K562 (cell line): Measurements from ENCODE around the gene ARPC4. TPM values are rescaled to one million over a fixed set of nuclear protein-coding genes. Genes with fewer than 3 reads are reported as not detected.

ENCODE experiments used
- CXXC5 ChIP-seq: fragments of 250-450 bp; sonication (Bioruptor Pico); IDR thresholded peaks from 2 replicates; pipeline ENCODE4 v1.8.0; 2022; ENCODE audit warnings: inconsistent platforms, mild to moderate bottlenecking, moderate library complexity
- FOXK2 ChIP-seq, 2 experiments: fragments of 450-650 bp; IDR thresholded peaks in 1 of 2; conservative IDR thresholded peaks in 1 of 2; 2 replicates each; pipeline ENCODE4 v1.6.1; 2016; ENCODE audit warnings: low read depth in 2 of 2, mild to moderate bottlenecking in 1 of 2
- GTF2A2 ChIP-seq: IDR thresholded peaks from 2 replicates; pipeline ENCODE4 v1.6.1; 2016; ENCODE audit warnings: mild to moderate bottlenecking, missing genetic modification characterization, missing compliant biosample characterization
- MYC ChIP-seq, 2 experiments: fragments of 250-450 bp in 1 of 2; sonication (Bioruptor Pico) in 1 of 2; IDR thresholded peaks; 2 replicates each; pipeline versions ENCODE4 v1.5.1 to v1.6.1; 2012 to 2021; ENCODE audit warnings: low read depth in 2 of 2, borderline replicate concordance in 1 of 2, improper control_type of control experiment in 1 of 2, low read length in 1 of 2, mild to moderate bottlenecking in 1 of 2, moderate library complexity in 1 of 2
- OTX1 ChIP-seq: fragments of 450-650 bp; formaldehyde crosslinking; IDR thresholded peaks from 2 replicates; pipeline ENCODE4 v1.4.0; 2022; ENCODE audit warnings: mild to moderate bottlenecking
- SRSF9 ChIP-seq: fragments of 200-400 bp; formaldehyde crosslinking; IDR thresholded peaks from 2 replicates; pipeline ENCODE4 v1.6.1; 2017; ENCODE audit warnings: low read depth, low read length, borderline replicate concordance
- ZNF165 ChIP-seq: fragments of 250-450 bp; sonication (Bioruptor Pico); IDR thresholded peaks from 2 replicates; pipeline ENCODE4 v1.4.0; 2020; ENCODE audit warnings: borderline replicate concordance
- polyA plus RNA-seq, 8 experiments: library from polyadenylated mRNA; depleted of rRNA in 4 of 8; stranded (reverse) in 5 of 8; unstranded in 3 of 8; fragments of >200 nt; fragmentation: Nextera tagmentation in 2 of 8; fragmentation: Illumina TruSeq in 1 of 8; extraction: Ambion mirVana in 2 of 8; extraction: Trizol in 1 of 8; gene quantifications; 2 replicates each; pipeline versions ENCODE4 v1.2.1 to v1.2.3, GENCODE V29; 2011 to 2014; ENCODE audit warnings: inconsistent platforms in 1 of 8, missing spikeins in 1 of 8
- total RNA-seq, 7 experiments: library from RNA; depleted of rRNA in 6 of 7; stranded (reverse); fragments of >200 nt in 6 of 7; fragmentation: Illumina TruSeq in 2 of 7; extraction: Trizol in 2 of 7; gene quantifications; 2 replicates each; pipeline versions ENCODE4 v1.2.1 to v1.2.3, GENCODE V29; 2011 to 2021; ENCODE audit warnings: low replicate concordance in 1 of 7
- TF ChIP-seq, protein P1 (sequence below): fragments of 150-350 bp; IDR thresholded peaks from 2 replicates; pipeline ENCODE4 v1.6.1; 2014; ENCODE audit warnings: low read depth, mild to moderate bottlenecking, low read length, borderline replicate concordance
- TF ChIP-seq, protein P2 (sequence below): fragments of 250-450 bp; sonication (Bioruptor Pico); IDR thresholded peaks from 2 replicates; pipeline ENCODE4 v1.4.0; 2020; ENCODE audit warnings: borderline replicate concordance
- TF ChIP-seq, protein P3 (sequence below): fragments of 450-650 bp; IDR thresholded peaks from 2 replicates; pipeline ENCODE4 v1.6.1; 2016; ENCODE audit warnings: borderline replicate concordance
- TF ChIP-seq, protein P4 (sequence below), 2 experiments: fragments of 450-650 bp; formaldehyde crosslinking in 1 of 2; IDR thresholded peaks; 2 replicates each; pipeline versions ENCODE4 v1.4.0 to v1.6.1; 2014 to 2020; ENCODE audit warnings: mild to moderate bottlenecking in 2 of 2, borderline replicate concordance in 1 of 2, low read depth in 1 of 2

The ARPC4 gene
- total and polyA plus RNA-seq, 9 of the 15 experiments (the other 6 are each of a cell fraction or from before 2014, with no cell fraction given) = 20.1 to 153 (median 119) TPM

- TF ChIP-seq GTF2A2 (tag) = no peak
- no peak for TF ChIP-seq OTX1
- TF ChIP-seq, protein P1, sequence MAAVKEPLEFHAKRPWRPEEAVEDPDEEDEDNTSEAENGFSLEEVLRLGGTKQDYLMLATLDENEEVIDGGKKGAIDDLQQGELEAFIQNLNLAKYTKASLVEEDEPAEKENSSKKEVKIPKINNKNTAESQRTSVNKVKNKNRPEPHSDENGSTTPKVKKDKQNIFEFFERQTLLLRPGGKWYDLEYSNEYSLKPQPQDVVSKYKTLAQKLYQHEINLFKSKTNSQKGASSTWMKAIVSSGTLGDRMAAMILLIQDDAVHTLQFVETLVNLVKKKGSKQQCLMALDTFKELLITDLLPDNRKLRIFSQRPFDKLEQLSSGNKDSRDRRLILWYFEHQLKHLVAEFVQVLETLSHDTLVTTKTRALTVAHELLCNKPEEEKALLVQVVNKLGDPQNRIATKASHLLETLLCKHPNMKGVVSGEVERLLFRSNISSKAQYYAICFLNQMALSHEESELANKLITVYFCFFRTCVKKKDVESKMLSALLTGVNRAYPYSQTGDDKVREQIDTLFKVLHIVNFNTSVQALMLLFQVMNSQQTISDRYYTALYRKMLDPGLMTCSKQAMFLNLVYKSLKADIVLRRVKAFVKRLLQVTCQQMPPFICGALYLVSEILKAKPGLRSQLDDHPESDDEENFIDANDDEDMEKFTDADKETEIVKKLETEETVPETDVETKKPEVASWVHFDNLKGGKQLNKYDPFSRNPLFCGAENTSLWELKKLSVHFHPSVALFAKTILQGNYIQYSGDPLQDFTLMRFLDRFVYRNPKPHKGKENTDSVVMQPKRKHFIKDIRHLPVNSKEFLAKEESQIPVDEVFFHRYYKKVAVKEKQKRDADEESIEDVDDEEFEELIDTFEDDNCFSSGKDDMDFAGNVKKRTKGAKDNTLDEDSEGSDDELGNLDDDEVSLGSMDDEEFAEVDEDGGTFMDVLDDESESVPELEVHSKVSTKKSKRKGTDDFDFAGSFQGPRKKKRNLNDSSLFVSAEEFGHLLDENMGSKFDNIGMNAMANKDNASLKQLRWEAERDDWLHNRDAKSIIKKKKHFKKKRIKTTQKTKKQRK = no peak
- peak in 1 of 2 experiments; percentile 34; a peak in 1 of 4 replicates for TF ChIP-seq FOXK2 (conservative IDR thresholded peaks at IDR 0.05 in 1 of 2, IDR thresholded peaks at IDR 0.05 in 1 of 2; ENCODE audit: low read depth in 2 of 2)
- TF ChIP-seq, protein P2, sequence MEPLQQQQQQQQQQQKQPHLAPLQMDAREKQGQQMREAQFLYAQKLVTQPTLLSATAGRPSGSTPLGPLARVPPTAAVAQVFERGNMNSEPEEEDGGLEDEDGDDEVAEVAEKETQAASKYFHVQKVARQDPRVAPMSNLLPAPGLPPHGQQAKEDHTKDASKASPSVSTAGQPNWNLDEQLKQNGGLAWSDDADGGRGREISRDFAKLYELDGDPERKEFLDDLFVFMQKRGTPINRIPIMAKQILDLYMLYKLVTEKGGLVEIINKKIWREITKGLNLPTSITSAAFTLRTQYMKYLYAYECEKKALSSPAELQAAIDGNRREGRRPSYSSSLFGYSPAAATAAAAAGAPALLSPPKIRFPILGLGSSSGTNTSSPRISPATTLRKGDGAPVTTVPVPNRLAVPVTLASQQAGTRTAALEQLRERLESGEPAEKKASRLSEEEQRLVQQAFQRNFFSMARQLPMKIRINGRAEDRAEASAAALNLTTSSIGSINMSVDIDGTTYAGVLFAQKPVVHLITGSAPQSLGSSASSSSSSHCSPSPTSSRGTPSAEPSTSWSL = no peak
- no peak for TF ChIP-seq SRSF9
- TF ChIP-seq, protein P3, sequence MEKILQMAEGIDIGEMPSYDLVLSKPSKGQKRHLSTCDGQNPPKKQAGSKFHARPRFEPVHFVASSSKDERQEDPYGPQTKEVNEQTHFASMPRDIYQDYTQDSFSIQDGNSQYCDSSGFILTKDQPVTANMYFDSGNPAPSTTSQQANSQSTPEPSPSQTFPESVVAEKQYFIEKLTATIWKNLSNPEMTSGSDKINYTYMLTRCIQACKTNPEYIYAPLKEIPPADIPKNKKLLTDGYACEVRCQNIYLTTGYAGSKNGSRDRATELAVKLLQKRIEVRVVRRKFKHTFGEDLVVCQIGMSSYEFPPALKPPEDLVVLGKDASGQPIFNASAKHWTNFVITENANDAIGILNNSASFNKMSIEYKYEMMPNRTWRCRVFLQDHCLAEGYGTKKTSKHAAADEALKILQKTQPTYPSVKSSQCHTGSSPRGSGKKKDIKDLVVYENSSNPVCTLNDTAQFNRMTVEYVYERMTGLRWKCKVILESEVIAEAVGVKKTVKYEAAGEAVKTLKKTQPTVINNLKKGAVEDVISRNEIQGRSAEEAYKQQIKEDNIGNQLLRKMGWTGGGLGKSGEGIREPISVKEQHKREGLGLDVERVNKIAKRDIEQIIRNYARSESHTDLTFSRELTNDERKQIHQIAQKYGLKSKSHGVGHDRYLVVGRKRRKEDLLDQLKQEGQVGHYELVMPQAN = no peak
- TF ChIP-seq CXXC5 (CRISPR knock-in tag) = peak; percentile 35; the same call in 1 of the 2 replicates
- TF ChIP-seq, protein P4, sequence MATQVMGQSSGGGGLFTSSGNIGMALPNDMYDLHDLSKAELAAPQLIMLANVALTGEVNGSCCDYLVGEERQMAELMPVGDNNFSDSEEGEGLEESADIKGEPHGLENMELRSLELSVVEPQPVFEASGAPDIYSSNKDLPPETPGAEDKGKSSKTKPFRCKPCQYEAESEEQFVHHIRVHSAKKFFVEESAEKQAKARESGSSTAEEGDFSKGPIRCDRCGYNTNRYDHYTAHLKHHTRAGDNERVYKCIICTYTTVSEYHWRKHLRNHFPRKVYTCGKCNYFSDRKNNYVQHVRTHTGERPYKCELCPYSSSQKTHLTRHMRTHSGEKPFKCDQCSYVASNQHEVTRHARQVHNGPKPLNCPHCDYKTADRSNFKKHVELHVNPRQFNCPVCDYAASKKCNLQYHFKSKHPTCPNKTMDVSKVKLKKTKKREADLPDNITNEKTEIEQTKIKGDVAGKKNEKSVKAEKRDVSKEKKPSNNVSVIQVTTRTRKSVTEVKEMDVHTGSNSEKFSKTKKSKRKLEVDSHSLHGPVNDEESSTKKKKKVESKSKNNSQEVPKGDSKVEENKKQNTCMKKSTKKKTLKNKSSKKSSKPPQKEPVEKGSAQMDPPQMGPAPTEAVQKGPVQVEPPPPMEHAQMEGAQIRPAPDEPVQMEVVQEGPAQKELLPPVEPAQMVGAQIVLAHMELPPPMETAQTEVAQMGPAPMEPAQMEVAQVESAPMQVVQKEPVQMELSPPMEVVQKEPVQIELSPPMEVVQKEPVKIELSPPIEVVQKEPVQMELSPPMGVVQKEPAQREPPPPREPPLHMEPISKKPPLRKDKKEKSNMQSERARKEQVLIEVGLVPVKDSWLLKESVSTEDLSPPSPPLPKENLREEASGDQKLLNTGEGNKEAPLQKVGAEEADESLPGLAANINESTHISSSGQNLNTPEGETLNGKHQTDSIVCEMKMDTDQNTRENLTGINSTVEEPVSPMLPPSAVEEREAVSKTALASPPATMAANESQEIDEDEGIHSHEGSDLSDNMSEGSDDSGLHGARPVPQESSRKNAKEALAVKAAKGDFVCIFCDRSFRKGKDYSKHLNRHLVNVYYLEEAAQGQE (IDR thresholded peaks at IDR 0.05; ENCODE audit: borderline replicate concordance) = peak; percentile 34; the same call in 1 of the 2 replicates
- TF ChIP-seq, protein P4 (CRISPR knock-in tag; IDR thresholded peaks at IDR 0.05; ENCODE audit: low read depth) = no peak
- TF ChIP-seq ZNF165 (CRISPR knock-in tag) = no peak
- 0 out of 2 replicates have a peak, but pooled peaks have one; percentile 30 for TF ChIP-seq MYC (IDR thresholded peaks at IDR 0.05; ENCODE audit: low read depth, low read length)
- no peak for TF ChIP-seq MYC (CRISPR knock-in tag; IDR thresholded peaks at IDR 0.05; ENCODE audit: borderline replicate concordance, low read depth)
Measured at GRCh38 chr3:9785602-9786001, 7.3 kb upstream of the ARPC4 start (continued).
